SH-SY5Y (cell line): ENCODE data around the gene CCDC71L.

ENCODE experiments used
- GATA2 ChIP-seq: IDR thresholded peaks from 2 replicates; pipeline ENCODE4 v1.6.1; 2011; ENCODE audit warnings: mild to moderate bottlenecking, low read depth, low read length
- GATA3 ChIP-seq: IDR thresholded peaks from 2 replicates; pipeline ENCODE4 v1.6.1; 2011; ENCODE audit warnings: low read depth, mild to moderate bottlenecking, low read length, moderate library complexity

DNA sequence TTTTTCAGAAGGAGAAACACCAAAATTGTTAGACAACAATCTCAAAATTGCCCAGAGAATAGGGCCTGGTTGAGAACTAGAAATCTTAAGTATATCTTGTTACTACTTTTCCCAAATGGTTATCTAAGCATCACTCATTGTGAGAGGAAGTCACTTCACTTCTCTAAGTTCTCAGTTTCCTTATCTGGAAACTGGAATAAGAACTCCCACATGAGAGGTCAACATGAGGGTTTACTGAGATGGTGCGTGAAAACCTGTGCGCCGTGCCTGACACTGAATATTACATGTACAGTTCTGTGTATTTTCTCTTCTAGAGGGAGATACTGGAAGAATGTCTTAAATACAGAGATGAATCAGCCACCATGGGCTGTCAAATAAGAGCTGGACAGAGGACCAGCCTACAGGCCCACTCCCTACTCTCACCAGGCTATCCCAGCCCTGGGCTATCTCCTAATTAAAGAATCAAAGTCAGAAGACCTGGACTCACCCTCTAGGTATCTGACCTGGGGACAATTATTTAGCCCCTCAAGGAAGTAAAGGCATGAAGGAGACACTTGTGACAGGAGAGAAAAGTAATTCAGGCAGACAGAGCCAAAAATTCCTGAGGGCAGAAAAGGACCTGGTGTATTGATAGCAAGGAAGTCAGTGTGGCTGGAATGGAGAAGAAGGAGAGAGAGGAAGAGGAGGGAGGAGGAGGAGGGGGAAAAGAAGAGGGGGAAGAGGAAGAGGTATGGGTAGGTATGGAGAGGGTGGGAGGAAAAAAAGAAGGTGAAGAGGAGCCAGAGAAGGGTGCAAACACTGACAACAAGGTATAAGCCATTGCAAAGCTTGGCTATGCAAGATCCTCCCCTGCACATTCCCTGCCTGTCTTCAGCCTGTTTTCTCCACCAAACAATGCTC lies 44.9 kb downstream of the CCDC71L start:
- TF ChIP-seq GATA2 (no peak), GATA3 (no peak)
